Activated T-helper 2 cell treated with anti-CD3 and anti-CD28 coated beads, Interferon-gamma antibody, Interleukin-2, Interleukin-4, amounts not matched to agents 10 μg/mL and 5 μg/mL and 100 μg/mL, durations not matched to agents 14 hours and 24 hours and 36 hours (primary cell): Measurements from ENCODE around the gene EPHA6. TPM values are rescaled to one million over a fixed set of nuclear protein-coding genes. Genes with fewer than 3 reads are reported as not detected.
"Not testable (repeated sequence)": the region's sequence is repeated elsewhere in the genome, so short reads cannot be mapped to it uniquely, and the experiment has no call there.

ENCODE experiments used
- DNase-seq: peaks from one replicate; pipeline ENCODE4 v3.0.0; 2021; ENCODE audit warnings: low spot score
- H3K27ac Mint-ChIP-seq: one replicate; pipeline ENCODE4 v1.8.0; 2021; ENCODE audit warnings: mixed read lengths
- H3K27me3 Mint-ChIP-seq: one replicate; pipeline ENCODE4 v1.8.0; 2021; ENCODE audit warnings: low read depth, mixed read lengths
- H3K36me3 Mint-ChIP-seq: one replicate; pipeline ENCODE4 v1.8.0; 2021; ENCODE audit warnings: low read depth, mixed read lengths
- H3K4me1 Mint-ChIP-seq: one replicate; pipeline ENCODE4 v1.8.0; 2021; ENCODE audit warnings: low read depth, mixed read lengths
- H3K4me3 Mint-ChIP-seq: one replicate; pipeline ENCODE4 v1.8.0; 2021; ENCODE audit warnings: low read depth, mild to moderate bottlenecking, moderate library complexity, mixed read lengths
- H3K9me3 Mint-ChIP-seq: one replicate; pipeline ENCODE4 v1.8.0; 2021; ENCODE audit warnings: mixed read lengths
- intact Hi-C: fragments of 100-400 bp; cut with micrococcal nuclease; formaldehyde crosslinking; loops from one replicate; pipeline ENCODE4 v1.15.1; 2023
- total RNA-seq: library from RNA; stranded (reverse); gene quantifications from 2 replicates; pipeline ENCODE4 v1.2.3, GENCODE V29; 2022

The EPHA6 gene
- total RNA-seq, 1 donor from 2014 or later: not detected

DNA sequence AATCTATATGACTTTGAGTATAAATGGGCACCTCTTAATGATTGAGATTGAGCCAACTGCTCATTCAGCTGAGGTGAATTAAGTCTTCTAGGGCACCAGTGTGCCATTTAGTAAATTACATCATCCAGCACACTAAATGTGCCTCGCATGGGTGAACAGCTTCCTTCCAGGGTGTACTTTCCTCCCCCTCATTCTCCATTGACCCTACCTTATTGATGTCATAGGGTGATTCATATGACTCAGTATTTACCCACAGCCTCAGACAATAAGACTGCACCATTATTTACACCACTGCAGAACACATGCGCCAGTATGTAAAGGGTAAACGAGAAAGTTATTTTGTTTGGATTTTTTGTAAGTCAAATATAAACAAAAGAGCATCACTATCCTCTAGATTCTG, 765.0 kb downstream of the EPHA6 start:
- Mint-ChIP-seq H3K36me3 (no peaks in the 10 kb centered on the region), H3K27ac (no peak overlapping the region), H3K9me3 (no peaks in the 10 kb centered on the region), H3K27me3 (no peaks in the 10 kb centered on the region), H3K4me3 (no peak overlapping the region), H3K4me1 (no peaks in the 10 kb centered on the region)
- intact Hi-C loops: loop anchor here (10.0 kb wide), 1 partner anchor 55 kb away; no protein-coding TSS in a partner anchor
- DNase-seq: no peak

- no peak for DNase-seq
- Mint-ChIP-seq H3K4me1 (no peaks in the 10 kb centered on the region), H3K27me3 (no peaks in the 10 kb centered on the region), H3K36me3 (no peaks in the 10 kb centered on the region), H3K9me3 (no peaks in the 10 kb centered on the region), H3K27ac (no peak overlapping the region), H3K4me3 (no peak overlapping the region)
- intact Hi-C loops: no loop called here
Observed at GRCh38 chr3:97610626-97611025, 796.2 kb downstream of the EPHA6 start.

GRCh38 chr3:97612632-97613031, 798.2 kb downstream of the EPHA6 start:
- no peaks in the 10 kb centered on the region for H3K27me3 Mint-ChIP-seq
- no peaks in the 10 kb centered on the region for H3K9me3 Mint-ChIP-seq
- H3K27ac Mint-ChIP-seq: no peak overlapping the region
- intact Hi-C loops: no loop called here
- no peaks in the 10 kb centered on the region for H3K36me3 Mint-ChIP-seq
- no peaks in the 10 kb centered on the region for H3K4me1 Mint-ChIP-seq
- no peak overlapping the region for H3K4me3 Mint-ChIP-seq
- DNase-seq: no peak

DNA sequence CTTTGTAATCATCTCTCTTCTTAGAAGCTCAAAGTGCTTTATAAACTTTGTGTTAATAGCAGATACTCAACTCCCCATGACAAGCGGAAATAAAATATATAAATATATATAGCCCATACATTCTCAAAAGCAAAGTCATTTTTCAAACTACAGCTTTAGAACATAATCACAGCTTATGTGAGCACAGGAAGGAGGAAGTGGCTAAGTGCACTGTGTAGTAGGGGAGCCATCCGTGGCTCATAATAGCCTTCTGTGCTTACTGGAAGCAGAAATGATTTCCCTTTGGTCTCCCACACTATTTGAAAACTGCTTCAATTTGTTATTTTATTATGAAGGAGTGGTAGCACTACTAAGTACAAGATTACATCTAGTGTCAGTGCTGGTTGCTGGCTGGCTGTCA, 798.7 kb downstream of the EPHA6 start:
- no peaks in the 10 kb centered on the region for H3K36me3 Mint-ChIP-seq
- no peak overlapping the region for H3K27ac Mint-ChIP-seq
- no peaks in the 10 kb centered on the region for H3K27me3 Mint-ChIP-seq
- H3K4me1 Mint-ChIP-seq: no peaks in the 10 kb centered on the region
- no peak for DNase-seq
- no peaks in the 10 kb centered on the region for H3K9me3 Mint-ChIP-seq
- intact Hi-C loops: no loop called here
- H3K4me3 Mint-ChIP-seq: no peak overlapping the region

GRCh38 chr3:97620514-97620913, 806.1 kb downstream of the EPHA6 start:
- H3K27me3 Mint-ChIP-seq, intact Hi-C loops, H3K4me3 Mint-ChIP-seq, H3K4me1 Mint-ChIP-seq, H3K27ac Mint-ChIP-seq, H3K9me3 Mint-ChIP-seq, DNase-seq, H3K36me3 Mint-ChIP-seq: not testable (repeated sequence)

DNA sequence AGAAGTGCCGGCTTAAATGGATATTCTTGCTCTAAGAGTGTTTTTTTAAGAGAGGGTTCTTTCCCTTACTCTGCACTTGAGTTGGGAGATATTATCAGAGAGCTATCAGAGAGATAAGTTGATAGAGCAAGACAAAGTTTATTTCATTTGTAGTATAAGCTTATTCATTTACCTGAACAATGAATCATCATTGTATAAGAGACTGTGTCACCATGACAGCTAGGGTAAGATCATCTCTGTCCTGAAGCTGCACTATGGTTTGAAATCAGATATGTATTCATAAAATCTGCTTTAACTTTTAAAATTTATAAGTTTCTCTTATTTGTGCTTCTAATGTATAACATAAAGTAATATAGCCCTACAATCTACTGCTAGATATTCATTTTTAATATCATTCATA, 822.1 kb downstream of the EPHA6 start:
- intact Hi-C loops: loop anchor here (10.0 kb wide), 1 partner anchor 62 kb away; no protein-coding TSS in a partner anchor
- no peak for DNase-seq
- H3K36me3 Mint-ChIP-seq: no peaks in the 10 kb centered on the region

GRCh38 chr3:97646932-97647331, 832.5 kb downstream of the EPHA6 start:
- Mint-ChIP-seq H3K4me3 (no peak overlapping the region), H3K36me3 (no peaks in the 10 kb centered on the region), H3K27me3 (no peaks in the 10 kb centered on the region), H3K9me3 (no peaks in the 10 kb centered on the region), H3K4me1 (no peaks in the 10 kb centered on the region), H3K27ac (no peak overlapping the region)
- intact Hi-C loops: no loop called here
- no peak for DNase-seq

More for the DNA sequence above, 822.1 kb downstream of the EPHA6 start:
- no peaks in the 10 kb centered on the region for H3K9me3 Mint-ChIP-seq
- H3K27ac Mint-ChIP-seq: no peak overlapping the region
- no peak overlapping the region for H3K4me3 Mint-ChIP-seq
- no peaks in the 10 kb centered on the region for H3K27me3 Mint-ChIP-seq
- no peaks in the 10 kb centered on the region for H3K4me1 Mint-ChIP-seq

DNA sequence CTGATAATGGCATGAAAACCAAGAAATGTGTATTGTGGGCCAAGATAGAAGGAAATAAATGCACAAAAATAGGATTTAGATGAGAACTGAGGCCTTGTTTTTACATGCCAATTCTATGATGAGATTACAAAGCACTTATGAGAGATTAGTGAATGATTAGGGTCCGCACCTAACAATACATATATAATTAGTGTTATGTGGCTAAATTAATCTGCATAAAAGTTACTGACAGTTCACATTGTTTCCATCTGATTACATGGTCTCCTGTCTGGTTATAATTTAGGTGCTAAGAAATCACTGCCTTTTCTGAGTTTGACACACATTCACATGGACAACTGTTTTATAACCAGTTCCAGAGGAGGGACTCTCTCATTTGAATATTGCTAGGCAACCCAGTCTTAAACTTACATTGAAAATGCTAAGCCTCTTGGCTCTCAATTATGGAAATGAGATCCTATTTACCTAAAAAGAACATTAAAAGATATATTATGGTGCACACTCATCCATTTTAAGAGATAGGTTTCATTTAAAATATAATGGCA, 833.1 kb downstream of the EPHA6 start:
- Mint-ChIP-seq H3K9me3 (no peaks in the 10 kb centered on the region), H3K4me1 (no peaks in the 10 kb centered on the region), H3K4me3 (no peak overlapping the region), H3K27ac (no peak overlapping the region), H3K36me3 (no peaks in the 10 kb centered on the region), H3K27me3 (no peaks in the 10 kb centered on the region)
- no peak for DNase-seq
- intact Hi-C loops: no loop called here

- no peak for DNase-seq
- Mint-ChIP-seq H3K9me3 (no peaks in the 10 kb centered on the region), H3K4me1 (no peaks in the 10 kb centered on the region), H3K4me3 (no peak overlapping the region), H3K36me3 (no peaks in the 10 kb centered on the region), H3K27me3 (no peaks in the 10 kb centered on the region), H3K27ac (no peak overlapping the region)
- intact Hi-C loops: no loop called here
Observed at GRCh38 chr3:97655971-97656370, 841.6 kb downstream of the EPHA6 start.

- intact Hi-C loops: no loop called here
- H3K9me3 Mint-ChIP-seq: no peaks in the 10 kb centered on the region
- no peak overlapping the region for H3K27ac Mint-ChIP-seq
- no peaks in the 10 kb centered on the region for H3K27me3 Mint-ChIP-seq
- H3K4me1 Mint-ChIP-seq: no peaks in the 10 kb centered on the region
- no peak for DNase-seq
- H3K4me3 Mint-ChIP-seq: no peak overlapping the region
- no peaks in the 10 kb centered on the region for H3K36me3 Mint-ChIP-seq
Observed at GRCh38 chr3:97656638-97657037, 842.2 kb downstream of the EPHA6 start.

DNA sequence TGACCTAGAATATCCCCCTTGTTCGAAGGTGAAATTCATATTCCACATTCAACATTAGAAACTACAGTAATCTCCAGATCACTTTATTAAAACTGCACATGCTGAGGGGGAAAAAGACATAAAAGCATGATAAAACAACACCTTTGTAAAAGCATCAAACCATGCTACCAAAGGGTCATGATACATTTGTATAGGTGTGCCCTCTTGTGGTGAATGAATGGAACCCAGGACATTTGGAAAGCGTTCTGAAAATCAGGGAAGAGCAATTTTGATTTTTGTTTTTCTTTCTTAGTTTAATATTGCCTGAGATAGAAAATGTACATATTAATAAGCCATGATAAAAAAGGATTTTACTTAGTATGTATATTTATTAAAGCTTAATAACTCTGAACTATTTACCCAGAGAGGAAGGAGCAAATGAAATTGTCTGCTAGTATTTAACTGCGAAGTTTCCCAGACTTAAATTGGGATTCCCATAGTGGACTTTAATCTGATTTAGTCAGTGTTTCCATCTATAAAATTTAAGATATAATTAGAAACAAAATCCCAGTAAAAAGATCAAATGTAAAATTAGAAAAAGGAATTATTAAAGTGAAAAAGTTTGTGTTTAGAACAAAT, 844.4 kb downstream of the EPHA6 start:
- Mint-ChIP-seq H3K36me3 (no peaks in the 10 kb centered on the region), H3K27me3 (no peaks in the 10 kb centered on the region), H3K4me1 (no peaks in the 10 kb centered on the region), H3K4me3 (no peak overlapping the region), H3K27ac (no peak overlapping the region), H3K9me3 (no peaks in the 10 kb centered on the region)
- DNase-seq: no peak
- intact Hi-C loops: loop anchor here (2.0 kb wide), 1 partner anchor 796 kb away; no protein-coding TSS in a partner anchor

DNA sequence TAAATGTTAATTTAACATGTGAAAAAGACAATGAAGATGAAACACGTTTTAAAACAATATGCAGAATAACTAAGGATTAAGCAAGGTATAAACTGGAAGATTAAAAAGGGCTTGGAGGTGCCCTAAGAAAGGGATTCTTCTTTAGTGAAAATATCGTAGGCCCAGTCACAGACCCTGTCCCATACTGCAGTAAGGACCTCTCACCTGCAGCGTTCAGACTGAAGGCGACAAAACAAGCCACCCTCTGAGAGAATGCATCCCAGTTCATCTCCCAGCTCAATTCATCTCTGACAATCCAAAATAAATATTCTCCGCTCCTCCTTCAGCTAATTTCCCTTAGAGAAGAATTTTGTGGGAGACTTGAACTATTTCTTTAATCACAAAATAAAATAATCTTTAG, 847.9 kb downstream of the EPHA6 start:
- no peaks in the 10 kb centered on the region for H3K9me3 Mint-ChIP-seq

DNA sequence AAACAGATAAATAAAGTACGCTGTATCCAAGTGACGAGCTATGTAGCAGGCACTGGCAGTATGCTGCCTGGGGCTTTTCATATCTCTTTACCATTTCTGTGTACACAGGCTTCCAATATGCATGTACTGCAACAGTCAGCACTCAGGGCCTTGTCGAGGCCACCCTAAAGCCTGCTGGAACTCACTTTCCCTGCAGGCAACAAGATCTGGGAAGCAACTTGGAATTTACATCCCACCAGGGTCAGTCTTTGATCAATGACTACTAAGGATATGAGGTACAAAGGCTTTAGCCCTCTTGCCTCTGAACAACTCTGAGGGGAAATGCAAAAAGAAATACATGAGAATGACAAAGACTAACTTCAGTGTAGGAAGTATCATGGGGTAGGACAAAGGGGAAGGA, 848.4 kb downstream of the EPHA6 start:
- Mint-ChIP-seq H3K9me3 (no peaks in the 10 kb centered on the region), H3K27me3 (no peaks in the 10 kb centered on the region), H3K4me3 (no peak overlapping the region), H3K36me3 (no peaks in the 10 kb centered on the region), H3K4me1 (no peaks in the 10 kb centered on the region), H3K27ac (no peak overlapping the region)
- intact Hi-C loops: no loop called here
- DNase-seq: no peak

More for the DNA sequence above, 847.9 kb downstream of the EPHA6 start:
- no peak for DNase-seq
- Mint-ChIP-seq H3K27me3 (no peaks in the 10 kb centered on the region), H3K27ac (no peak overlapping the region), H3K4me3 (no peak overlapping the region), H3K36me3 (no peaks in the 10 kb centered on the region), H3K4me1 (no peaks in the 10 kb centered on the region)
- intact Hi-C loops: no loop called here
